ENCODE measurements around the gene KCNC2.
"Not testable (repeated sequence)": the region's sequence is repeated elsewhere in the genome, so short reads cannot be mapped to it uniquely, and the experiment has no call there.

KCNC2 gene

DNA sequence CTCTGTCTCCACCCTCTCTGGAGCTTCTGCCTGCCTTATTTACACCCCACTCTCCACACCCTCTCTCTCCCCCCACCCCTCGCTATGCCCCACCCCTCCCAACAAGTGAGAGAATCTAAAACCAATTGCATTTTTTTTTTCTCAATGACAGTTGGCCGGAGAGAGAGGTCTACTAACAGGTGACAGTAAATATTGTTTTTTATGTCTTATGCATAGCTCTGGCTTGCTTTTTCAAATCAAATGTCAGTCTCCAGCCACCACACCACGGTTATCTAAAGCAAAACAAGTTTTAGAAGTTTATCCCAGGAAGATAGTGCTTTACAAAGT, at the start of gene KCNC2:
KCNC2 (minus strand) TSS at position 28 of the 327 bp plus-strand sequence.
- no peak for DNase-seq

DNA sequence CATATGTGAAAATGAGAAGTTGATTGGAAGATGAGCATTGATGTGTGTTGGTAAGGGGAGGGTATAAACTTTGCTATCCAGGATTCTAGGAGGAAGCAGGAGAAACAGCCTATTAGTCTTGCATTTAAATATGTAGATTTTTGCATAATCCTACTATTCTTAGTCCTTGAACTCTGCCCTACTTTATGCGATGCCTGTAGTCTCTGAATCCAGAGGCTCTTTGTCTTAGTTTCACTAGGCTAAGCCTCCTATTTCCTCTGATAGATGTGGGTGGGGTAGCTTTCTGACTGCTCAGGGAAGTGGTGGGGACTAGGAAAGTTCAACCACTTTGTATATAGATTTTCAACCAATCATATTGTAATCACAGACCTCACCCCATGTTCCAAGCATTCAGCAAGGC, 49.5 kb upstream of the KCNC2 start:
- DNase-seq: no peak

DNA sequence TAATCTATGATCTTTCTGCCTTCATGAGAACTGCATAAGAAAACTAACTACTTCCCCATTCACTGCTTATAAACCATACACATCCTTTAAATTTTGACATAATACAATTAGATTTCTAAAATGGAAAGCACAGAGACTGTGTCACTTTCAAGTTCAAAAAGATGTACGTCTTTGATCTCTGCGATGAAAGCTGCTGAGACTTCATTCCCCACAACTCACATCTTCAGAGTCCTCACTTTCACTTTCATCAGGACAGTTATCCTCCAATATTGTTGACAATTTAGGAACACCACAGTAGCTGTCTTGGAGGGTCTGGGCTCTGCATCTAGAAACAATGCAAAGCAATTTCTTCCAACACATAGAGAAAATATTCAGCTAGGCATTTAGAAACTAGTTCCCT, 47.9 kb upstream of the KCNC2 start:
- DNase-seq: no peak

DNA sequence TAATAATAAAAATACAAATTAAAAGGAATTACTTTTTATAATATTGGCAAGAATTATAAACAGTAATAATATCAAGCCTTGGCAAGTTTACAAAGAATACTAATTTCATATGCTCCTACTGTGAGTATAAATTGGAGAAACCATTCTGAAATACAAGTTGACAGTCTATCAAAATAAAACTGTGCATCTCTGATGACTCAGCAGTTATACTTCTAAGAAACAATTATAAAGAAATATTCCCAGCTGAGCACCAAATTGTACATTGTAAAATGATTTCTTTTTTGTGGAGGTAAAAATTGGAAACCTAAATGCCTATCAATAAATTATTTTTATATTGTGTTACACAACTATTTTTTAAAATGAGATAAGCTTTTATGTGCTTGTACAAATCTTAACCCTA, 35.5 kb upstream of the KCNC2 start:
- DNase-seq: no peak

DNA sequence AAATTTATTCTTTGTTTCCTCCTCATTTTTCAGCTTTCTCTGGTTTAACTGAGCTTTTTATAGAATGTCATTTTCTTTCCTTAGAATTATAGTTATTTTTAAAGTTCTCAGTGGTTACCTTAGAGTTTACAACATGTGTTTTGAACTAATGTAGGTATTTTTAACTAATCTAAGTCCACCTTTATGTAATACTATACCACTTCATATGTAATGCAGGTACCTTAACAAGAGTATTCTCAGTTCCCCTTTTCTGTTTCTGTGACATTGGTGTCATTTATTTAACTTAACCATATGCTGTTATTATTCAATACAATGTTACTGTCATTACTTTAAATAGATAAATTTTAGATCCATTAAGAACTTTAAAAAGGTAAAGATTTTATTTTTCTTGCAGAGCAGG, 30.3 kb upstream of the KCNC2 start:
- DNase-seq: no peak

DNA sequence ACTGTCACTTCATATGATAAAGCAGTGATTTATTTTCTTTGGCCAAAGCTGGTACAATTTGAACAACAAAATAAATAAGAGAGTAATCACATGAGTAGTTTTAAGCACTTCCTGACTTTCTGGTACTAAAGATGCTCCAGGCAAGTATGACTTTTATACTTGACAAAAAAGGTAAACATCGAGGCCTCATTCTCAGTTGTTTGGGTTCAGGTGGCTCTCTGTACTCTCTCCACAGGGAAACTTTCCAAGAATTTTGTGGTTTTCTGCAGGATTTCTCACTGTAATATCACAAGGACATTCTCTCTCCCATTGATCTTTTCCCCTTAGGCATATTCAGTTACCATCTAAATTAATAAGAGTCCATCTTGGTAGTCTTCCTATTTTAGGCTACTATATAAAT, 26.6 kb upstream of the KCNC2 start:
- DNase-seq: no peak

DNA sequence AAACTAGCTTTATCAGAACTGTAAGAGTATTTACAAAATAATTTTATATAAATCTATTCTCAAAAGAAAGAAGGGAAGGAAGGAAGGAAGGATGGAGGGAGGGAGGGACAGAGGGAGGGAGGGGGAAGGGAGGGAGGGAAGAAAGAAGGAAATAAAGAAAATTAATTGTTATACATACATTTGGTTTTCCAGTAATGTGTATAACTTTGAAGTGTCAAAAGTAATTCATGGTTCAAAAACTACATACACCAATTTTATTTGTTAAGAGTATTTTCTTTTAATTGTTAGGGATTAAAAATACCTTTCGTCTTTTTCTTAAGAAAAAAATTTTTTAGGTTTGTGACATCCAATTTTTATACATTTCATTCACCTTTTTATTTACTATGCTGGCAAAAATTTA, 17.5 kb upstream of the KCNC2 start:
- DNase-seq: no peak

DNA sequence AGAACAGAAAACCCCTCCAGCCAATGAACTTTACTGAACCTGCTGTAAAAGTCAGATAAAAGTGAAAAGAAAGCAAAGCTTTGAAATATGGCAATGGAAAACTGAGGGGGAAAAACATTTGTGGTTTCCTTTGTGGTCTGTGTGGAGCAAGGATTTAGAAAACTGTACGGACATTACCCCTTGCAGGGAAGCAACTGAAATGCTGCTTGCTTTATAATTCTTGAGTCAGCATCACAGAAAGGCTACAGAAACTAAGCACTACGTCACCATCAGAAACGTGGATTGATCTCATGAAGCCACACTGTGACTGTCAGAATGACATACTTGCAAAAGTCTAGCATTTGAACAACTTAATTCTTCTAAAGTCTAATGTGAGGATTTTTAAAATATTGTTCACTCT, 2.4 kb upstream of the KCNC2 start:
- no peak for DNase-seq

DNA sequence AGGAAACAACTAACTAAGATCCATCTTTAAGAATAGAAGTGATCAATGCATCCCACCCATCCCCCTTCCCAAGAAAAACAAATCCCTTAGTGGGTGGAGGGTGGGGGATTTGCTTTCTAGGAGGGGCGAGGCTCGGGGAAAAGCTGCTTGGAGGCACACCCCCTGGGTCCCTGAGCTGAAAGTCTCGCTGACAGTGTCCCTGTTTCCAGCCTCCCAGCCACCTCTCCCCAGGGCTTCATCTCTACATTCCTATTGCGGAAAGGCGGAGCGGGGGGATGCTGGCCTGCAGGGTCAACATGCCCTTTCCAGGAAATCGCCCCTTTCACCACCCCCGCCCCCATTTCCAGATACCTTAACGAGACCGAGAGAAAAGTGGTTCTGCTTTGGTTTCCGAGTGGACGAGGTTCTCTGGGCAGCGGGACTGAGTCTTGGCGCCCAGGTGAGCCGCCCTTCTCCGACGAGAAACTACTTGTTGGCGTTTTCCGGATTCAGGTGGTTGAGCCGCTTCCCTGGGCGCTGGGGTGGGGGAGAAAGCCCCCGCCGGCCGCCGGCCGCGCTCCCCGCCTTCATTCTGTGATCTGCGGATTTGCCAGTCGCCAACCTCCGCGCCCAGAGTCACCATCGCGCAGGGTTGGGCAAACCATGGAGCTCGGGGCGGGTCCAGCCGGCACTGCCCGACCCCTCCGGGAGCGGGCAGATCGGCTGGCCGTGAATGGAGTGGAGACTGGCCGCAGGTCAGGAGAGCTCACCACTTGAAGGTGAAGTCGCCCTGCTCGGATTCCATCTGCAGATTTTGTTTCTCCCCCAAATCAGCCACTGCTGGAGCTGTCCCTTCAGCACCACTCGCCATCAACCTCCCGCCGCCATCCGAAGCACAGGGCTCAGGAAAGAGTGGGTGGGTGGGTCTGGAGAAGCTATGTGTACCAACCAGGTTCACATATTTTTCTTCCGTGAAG, 505 bp downstream of the KCNC2 start:
- DNase-seq: peak; percentile 4

DNA sequence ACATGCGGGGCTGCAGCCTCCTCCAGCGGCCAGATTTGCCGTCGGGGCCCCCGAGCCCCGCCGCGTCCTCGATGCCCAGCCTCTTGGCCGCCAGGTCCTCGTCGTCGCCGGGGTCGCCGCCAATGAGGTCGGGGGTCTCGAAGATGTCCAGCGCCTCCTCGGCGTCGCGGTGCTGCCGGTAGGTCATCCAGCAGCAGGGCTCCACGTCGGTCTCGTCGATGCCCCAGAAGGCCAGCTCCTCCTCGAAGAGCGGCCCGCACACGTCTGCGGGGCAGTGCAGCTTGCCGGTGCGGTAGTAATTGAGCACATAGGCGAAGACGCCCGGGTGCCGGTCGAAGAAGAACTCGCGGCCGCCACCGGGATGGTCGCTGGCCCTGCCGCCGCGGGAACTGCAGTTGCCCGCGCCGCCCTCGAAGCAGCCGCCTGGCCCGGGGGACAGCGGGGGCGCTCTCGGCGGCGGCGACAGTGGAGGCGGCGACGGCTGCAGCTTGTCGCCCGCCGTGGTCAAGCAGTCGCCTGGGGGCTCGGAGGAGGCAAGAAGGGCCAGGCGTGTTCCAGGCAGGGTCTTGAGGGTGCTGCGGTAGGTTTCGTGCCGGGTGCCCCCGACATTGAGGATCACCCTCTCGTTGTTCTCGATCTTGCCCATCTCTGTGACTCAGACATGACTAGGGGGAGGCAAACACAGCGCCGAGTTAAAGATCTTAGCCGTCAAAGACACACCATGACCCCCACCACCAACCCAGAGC, 2.1 kb downstream of the KCNC2 start:
- no peak for DNase-seq

DNA sequence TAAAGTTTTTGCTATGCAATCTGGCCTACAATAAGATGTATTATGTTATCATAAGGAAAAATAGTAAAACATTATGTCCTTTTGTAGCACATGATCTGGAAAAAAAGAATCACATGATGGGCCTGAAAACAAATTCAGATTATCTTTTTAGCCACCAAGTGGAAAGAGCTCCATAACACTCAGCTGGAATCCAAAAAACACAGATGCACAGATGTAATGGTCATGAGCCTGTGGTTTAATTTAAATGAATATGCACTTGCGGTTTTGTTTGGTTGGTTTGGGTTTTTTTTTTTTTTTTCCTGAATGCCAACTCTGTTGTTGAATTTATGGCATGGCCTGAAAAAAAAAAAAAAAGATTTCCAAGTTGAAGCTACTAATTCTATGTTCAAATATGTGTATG, 4.1 kb downstream of the KCNC2 start:
- DNase-seq: no peak

DNA sequence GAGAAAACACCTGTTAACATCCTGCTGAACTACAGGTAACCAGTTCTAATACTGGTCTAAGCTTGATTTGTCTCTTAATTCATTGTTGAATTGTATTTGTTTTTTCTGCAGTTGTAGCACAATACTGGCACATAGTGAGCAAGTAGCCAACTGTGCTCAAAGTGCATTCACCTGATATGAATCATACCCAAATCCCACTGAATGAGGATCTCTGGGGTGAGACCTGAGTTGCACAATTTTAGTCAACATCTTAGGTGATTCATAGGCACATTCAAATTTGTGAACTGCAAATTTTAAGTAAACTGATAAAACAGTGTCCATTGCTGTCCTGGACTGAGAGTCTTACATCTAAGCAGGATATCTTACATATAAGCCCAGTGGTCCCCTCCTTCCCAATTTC, 12.8 kb downstream of the KCNC2 start:
- DNase-seq: no peak

DNA sequence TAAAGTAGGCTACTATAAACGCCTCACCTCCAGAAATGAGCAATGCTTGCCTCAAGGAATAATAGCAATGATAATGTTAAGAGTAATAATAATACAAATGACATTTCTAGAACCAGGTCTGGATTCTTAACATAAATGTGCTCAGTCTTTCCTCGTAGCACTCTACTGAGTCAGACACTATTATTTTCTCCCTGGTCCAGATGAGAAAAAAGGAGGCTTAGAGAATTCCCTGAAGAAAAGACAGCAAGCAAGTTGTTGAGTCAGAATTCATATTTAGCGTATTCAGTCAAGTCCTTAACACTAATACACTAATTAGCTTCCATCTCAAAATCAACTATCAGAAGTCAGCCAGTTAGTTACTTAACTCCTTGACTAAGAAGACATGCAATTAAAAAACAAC, 13.2 kb downstream of the KCNC2 start:
- DNase-seq: no peak

DNA sequence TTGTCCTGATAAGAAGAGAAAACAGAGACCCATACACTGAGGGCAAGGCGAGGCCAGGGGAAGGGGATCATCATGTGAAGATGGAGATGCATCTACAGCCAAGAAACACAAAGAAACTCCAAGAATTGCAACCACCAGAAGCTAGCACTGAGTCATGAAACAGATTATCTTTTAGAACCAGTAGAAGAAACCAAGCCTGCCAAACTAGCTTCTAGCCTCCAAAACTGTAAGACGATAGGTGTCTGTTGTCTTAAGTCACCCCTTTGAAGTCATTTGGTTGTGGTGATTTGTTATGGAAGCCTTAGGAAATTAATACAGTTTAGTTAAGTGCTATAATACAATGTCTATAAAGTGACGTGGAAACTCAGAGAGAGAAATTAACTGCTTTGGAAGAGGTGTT, 15.4 kb downstream of the KCNC2 start:
- no peak for DNase-seq

DNA sequence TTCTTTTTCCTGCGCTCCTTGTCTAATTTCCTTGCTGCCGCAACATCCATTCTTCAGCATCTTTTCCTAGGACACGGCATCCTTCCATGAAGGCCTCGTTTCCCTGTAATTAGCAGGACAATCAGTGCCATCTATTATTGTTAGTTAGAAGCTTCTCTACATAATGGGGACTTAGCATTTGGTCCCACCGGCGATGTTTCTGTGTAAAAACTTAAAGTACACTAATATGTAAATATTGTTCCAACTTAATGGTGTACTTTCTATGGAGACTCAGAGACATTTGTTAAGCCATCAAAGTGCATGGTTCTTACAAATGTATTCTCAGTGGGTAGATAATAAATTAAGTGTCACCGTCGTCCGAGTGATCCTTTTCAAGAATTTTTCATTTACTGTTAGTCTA, 17.4 kb downstream of the KCNC2 start:
- DNase-seq: no peak

DNA sequence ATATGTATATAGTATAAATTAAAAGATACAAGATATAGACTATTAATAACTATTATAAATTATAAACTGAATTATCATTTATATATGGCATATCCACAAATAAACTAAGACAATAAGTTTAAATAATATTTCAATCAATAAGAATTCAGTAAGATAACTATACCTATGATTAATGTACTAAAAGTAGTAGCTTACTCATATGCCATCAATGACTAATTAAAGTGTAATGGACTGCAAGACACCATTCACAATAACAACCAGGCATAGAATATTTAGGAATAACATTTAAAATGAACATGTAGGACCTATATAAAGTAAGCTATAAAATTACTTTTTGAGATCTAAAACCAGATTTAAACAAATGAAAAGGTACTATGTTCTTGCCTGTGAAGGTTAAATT, 18.8 kb downstream of the KCNC2 start:
- no peak for DNase-seq

DNA sequence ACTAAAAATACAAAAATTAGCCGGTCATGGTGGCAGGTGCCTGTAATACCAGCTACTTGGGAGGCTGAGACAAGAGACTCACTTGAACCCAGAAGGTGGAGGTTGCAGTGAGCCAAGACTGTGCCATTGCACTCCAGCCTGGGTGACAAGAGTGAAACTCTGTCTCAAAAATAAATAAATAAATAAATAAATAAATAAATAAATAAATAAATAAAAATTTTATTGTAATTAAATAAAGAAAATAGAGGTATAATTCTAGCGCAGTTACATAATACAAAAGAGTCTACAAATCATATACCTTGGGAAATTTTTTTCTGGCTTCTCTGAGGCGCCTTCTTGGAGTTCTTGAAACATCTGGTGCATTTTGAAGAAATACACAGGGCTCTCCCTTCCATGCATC, 23.8 kb downstream of the KCNC2 start:
- DNase-seq: not testable (repeated sequence)

DNA sequence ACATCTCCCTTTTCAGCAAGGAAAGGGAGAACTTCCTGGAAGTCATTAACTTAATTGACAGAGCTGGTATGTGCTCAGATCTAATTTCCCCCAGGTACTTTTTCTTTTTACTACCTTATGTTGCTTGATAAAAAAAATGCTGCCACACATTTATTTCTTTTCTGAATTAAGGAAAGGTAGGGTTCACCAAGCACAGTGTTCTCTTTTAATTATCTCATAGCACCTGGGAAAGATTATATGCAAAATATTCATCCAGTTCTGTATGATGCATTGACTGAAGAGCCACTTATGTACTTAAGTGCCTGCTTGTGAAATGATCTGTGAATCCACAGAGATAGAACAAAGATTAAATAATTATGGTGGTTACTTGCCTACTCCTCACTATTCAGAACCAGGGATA, 25.1 kb downstream of the KCNC2 start:
- no peak for DNase-seq

DNA sequence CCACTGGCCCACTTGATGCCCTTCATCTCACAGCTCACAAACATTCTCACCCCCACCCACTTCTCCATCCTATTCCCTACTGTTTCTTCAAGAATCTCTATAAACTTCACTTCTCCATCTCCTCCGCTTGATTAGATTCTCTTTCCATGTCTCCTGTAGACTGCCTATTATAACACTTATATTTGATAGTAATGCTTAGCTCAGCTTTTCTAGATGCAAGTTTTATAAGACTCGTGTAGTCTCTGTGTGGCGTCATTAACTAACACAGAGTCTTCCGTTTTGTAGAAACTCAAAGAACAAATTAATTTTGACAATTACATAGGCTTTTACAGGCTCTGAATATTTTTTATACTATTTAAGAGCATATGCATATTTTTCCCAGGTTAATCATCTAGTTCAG, 25.7 kb downstream of the KCNC2 start:
- DNase-seq: no peak

DNA sequence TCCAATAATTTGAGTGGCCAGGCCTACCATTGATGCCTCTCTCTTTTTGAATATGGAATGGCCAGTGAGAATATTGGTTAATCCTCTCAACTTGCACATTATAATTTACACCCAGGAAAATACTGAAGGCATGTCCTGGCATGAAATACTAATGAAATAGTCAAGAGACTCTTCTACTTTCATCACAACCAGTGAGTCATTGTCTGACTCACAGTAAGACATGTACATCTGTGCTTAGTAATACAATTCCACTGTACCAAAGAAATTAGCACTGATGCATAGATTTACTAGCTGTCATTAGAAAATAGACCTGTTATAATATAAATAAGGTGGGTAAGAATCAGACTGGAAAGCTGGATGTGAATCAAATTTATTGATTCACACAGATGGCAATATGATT, 31.6 kb downstream of the KCNC2 start:
- DNase-seq: peak; percentile 10

DNA sequence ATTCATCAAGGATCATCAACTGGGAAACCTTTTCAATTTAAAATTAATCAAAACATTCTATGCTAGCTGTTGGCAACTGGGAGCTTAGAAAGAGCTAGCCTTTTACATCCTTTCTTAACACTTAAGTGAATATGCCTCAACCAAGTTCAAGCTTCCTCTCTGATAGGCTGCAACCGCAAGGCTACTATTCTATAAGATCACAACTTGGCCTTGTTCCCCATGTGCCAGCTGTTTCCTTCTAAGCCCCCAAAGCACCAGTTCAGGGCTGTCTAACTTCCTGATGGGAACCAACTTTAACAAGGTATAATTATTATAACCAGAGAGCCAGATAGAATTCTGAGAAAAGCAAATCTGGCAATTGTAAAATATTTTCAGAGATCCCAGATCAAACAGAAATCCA, 37.0 kb downstream of the KCNC2 start:
- DNase-seq: no peak

DNA sequence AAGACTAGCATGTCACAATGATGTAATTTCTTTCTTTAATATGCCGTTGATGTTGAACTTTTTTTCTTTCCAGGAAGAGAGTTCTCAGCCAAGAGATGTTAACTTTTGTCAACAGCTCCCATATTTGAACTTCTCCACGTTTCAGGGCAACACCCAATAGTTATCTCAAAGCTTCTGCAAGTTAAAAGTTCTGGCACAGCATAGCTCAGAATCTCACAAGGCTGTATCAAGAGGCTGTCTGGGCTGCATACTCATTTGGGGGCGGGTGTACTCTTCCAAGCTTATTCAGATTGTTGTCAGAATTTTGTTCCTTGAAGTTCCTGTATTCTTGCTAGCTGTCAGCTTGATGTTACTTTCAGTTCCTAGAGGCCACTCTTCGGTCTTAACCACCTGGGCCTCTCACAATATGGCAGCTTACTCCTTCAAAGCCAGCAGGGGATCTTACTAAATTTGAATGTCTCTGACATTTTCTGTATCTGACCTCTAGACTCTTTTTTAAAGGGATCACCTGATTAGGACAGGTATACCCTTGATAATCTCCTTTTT, 38.9 kb downstream of the KCNC2 start:
- DNase-seq: no peak

DNA sequence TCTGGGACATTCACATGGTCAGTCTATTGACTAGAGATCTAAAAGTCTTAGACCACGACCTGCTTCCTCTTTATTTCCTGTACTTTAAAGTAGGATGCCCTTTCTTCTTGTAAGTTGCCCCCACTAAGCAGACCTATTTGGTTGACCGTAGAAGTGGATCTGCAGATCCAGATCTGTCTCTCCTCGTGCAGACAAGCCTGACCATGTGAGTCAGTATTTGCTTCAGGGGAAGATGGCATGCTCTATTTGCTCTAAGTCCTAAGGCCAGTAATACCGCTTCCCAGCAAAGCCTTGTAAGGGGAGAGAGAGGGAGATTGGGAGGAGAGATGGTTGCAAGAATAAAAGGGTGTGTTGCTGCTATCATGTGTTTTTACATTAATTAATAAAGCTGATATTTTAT, 46.8 kb downstream of the KCNC2 start:
- DNase-seq: no peak

DNA sequence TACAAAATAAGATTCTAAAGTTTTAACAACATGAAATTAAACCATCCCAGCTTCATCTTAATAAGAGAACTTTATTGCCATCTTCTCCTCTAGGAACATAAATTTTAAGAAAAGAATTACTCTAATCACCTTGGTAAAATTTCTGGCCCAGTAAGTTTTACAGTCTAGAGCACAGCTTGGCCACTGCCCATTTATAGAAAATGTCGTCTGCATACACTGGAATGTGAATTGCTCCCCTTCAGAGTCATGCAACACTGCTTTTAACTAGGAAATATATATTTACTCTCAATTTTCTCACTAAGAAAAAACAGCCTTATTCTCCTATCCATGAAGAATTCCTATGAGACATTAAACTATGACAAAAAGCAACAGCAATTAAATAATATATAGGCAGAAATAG, 48.2 kb downstream of the KCNC2 start:
- no peak for DNase-seq
